Testis (tissue), 2 donors: Measurements from ENCODE around the gene ANK2.

Experiments
- POLR2A ChIP-seq: fragments of 450-650 bp; IDR thresholded peaks from one replicate; pipeline ENCODE4 v1.6.1; 2017; ENCODE audit warnings: antibody characterized with exemption, mild to moderate bottlenecking, moderate library complexity
- TF ChIP-seq, protein P1 (sequence below), 3 experiments: fragments of 450-650 bp in 2 of 3; fragments of 200-600 bp in 1 of 3; sonication (generic) in 1 of 3; IDR thresholded peaks; one replicate each; pipeline ENCODE4 v1.5.1; 2016 to 2019; ENCODE audit warnings: antibody characterized with exemption in 3 of 3, mild to moderate bottlenecking in 2 of 3, moderate library complexity in 1 of 3

DNA sequence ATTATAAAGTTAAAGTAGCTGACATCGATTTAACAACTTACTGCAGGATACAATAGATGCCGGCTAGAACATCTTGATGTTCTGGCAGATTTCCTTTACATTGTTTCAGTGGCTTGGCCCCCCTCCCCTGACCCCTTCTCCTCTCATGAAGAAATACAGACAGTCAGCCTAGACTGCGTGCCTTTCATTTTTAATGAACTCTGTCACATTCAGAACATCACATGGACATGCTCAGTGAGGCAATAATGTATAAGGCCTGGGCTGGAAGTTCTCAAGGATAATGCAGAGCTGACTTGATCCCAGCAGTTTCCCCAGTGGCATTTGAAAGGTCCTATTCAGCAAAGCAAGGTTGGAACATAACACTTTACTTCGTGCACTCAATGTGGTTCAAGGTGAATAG lies 239.2 kb downstream of the ANK2 start:
- no peak for TF ChIP-seq POLR2A
- TF ChIP-seq, protein P1, sequence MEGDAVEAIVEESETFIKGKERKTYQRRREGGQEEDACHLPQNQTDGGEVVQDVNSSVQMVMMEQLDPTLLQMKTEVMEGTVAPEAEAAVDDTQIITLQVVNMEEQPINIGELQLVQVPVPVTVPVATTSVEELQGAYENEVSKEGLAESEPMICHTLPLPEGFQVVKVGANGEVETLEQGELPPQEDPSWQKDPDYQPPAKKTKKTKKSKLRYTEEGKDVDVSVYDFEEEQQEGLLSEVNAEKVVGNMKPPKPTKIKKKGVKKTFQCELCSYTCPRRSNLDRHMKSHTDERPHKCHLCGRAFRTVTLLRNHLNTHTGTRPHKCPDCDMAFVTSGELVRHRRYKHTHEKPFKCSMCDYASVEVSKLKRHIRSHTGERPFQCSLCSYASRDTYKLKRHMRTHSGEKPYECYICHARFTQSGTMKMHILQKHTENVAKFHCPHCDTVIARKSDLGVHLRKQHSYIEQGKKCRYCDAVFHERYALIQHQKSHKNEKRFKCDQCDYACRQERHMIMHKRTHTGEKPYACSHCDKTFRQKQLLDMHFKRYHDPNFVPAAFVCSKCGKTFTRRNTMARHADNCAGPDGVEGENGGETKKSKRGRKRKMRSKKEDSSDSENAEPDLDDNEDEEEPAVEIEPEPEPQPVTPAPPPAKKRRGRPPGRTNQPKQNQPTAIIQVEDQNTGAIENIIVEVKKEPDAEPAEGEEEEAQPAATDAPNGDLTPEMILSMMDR (IDR thresholded peaks at IDR 0.05): no peak
